ENCODE data around the gene SIK3.

SIK3 gene

GRCh38 chr11:116913000-116913399 lies 185.2 kb downstream of the SIK3 start:
- no peak overlapping the region for H3K4me3 ChIP-seq (ENCODE audit: control insufficient read depth in 1 of 7, extremely low read depth in 1 of 7, insufficient read depth in 4 of 7, low read depth in 2 of 7, low read length in 6 of 7)
- H3K36me3 ChIP-seq (ENCODE audit: control insufficient read depth in 4 of 4, insufficient read depth in 4 of 4, low read length in 3 of 4) = peaks cover 0 to 2% (median 0%) of the 10 kb centered on the region in 4 experiments
- no peaks in the 10 kb centered on the region for H3K27me3 ChIP-seq (replicated peaks in 2 of 5; ENCODE audit: control insufficient read depth in 4 of 5, insufficient read depth in 5 of 5, low read length in 4 of 5)

GRCh38 chr11:116911976-116912734 lies 186.1 kb downstream of the SIK3 start:
- Histone ChIP-seq H3K36me3 (ENCODE audit: control insufficient read depth in 4 of 4, insufficient read depth in 4 of 4, low read length in 3 of 4) (peaks cover 0 to 2% (median 0%) of the 10 kb centered on the region in 4 experiments), H3K9me3 (ENCODE audit: control extremely low read depth in 1 of 5, control insufficient read depth in 4 of 5, insufficient read depth in 2 of 5, low read depth in 1 of 5, low read length in 4 of 5) (no peaks in the 10 kb centered on the region), H3K27ac (ENCODE audit: insufficient read depth in 1 of 2, low read depth in 1 of 2, low read length in 2 of 2, poor library complexity in 1 of 2, severe bottlenecking in 2 of 2) (no peak overlapping the region), H3K4me1 (ENCODE audit: control extremely low read depth in 1 of 4, control insufficient read depth in 4 of 4, insufficient read depth in 4 of 4, low read length in 3 of 4) (peaks cover 0 to 13% (median 1%) of the 10 kb centered on the region in 4 experiments), H3K4me3 (ENCODE audit: control insufficient read depth in 1 of 7, extremely low read depth in 1 of 7, insufficient read depth in 4 of 7, low read depth in 2 of 7, low read length in 6 of 7) (no peak overlapping the region), H3K27me3 (replicated peaks in 2 of 5; ENCODE audit: control insufficient read depth in 4 of 5, insufficient read depth in 5 of 5, low read length in 4 of 5) (no peaks in the 10 kb centered on the region)
- WGBS (ENCODE audit: insufficient coverage) = 100% methylated on average over 4 of the region's 7 CpGs
- POLR2A ChIA-PET = interaction anchor here (0.7 kb wide), 1 partner anchor 62 kb away, joined by 4 read pairs; no protein-coding TSS in a partner anchor
- no peak for DNase-seq
- CTCF ChIA-PET = interaction anchor here (0.6 to 1.0 kb wide), 2 partner anchors 194 to 1692 kb away, joined by 3 to 4 read pairs; no protein-coding TSS in a partner anchor

More at GRCh38 chr11:116913000-116913399, 185.2 kb downstream of the SIK3 start:
- H3K9me3 ChIP-seq (ENCODE audit: control extremely low read depth in 1 of 5, control insufficient read depth in 4 of 5, insufficient read depth in 2 of 5, low read depth in 1 of 5, low read length in 4 of 5) = no peaks in the 10 kb centered on the region
- no peak overlapping the region for H3K27ac ChIP-seq (ENCODE audit: insufficient read depth in 1 of 2, low read depth in 1 of 2, low read length in 2 of 2, poor library complexity in 1 of 2, severe bottlenecking in 2 of 2)
- no peak for DNase-seq
- CTCF ChIA-PET = interaction anchor here (1.3 kb wide), 1 partner anchor 10 kb away, joined by 5 read pairs; no protein-coding TSS in a partner anchor
- POLR2A ChIA-PET = no interaction called here
- H3K4me1 ChIP-seq (ENCODE audit: control extremely low read depth in 1 of 4, control insufficient read depth in 4 of 4, insufficient read depth in 4 of 4, low read length in 3 of 4) = peaks cover 0 to 13% (median 1%) of the 10 kb centered on the region in 4 experiments

GRCh38 chr11:116910847-116911246 lies 187.4 kb downstream of the SIK3 start:
- POLR2A ChIA-PET = no interaction called here
- peaks cover 0 to 19% (median 6%) of the 10 kb centered on the region in 4 experiments for H3K4me1 ChIP-seq (ENCODE audit: control extremely low read depth in 1 of 4, control insufficient read depth in 4 of 4, insufficient read depth in 4 of 4, low read length in 3 of 4)
- H3K4me3 ChIP-seq (ENCODE audit: control insufficient read depth in 1 of 7, extremely low read depth in 1 of 7, insufficient read depth in 4 of 7, low read depth in 2 of 7, low read length in 6 of 7) = no peak overlapping the region
- no peaks in the 10 kb centered on the region for H3K9me3 ChIP-seq (ENCODE audit: control extremely low read depth in 1 of 5, control insufficient read depth in 4 of 5, insufficient read depth in 2 of 5, low read depth in 1 of 5, low read length in 4 of 5)
- no peak for DNase-seq
- H3K36me3 ChIP-seq (ENCODE audit: control insufficient read depth in 4 of 4, insufficient read depth in 4 of 4, low read length in 3 of 4) = peaks cover 0 to 2% (median 0%) of the 10 kb centered on the region in 4 experiments
- no peak overlapping the region for H3K27ac ChIP-seq (ENCODE audit: insufficient read depth in 1 of 2, low read depth in 1 of 2, low read length in 2 of 2, poor library complexity in 1 of 2, severe bottlenecking in 2 of 2)
- 100% methylated on average over 3 of the region's 4 CpGs for WGBS (ENCODE audit: insufficient coverage)
- H3K27me3 ChIP-seq (replicated peaks in 2 of 5; ENCODE audit: control insufficient read depth in 4 of 5, insufficient read depth in 5 of 5, low read length in 4 of 5) = no peaks in the 10 kb centered on the region
- CTCF ChIA-PET = interaction anchor here (0.6 to 1.8 kb wide), 5 partner anchors 9 to 412 kb away, joined by 3 to 4 read pairs (median 4); no protein-coding TSS in a partner anchor

GRCh38 chr11:116910378-116910777 lies 187.8 kb downstream of the SIK3 start:
- ChIA-PET CTCF (interaction anchor here (0.6 to 1.8 kb wide), 6 partner anchors 8 to 412 kb away, joined by 3 to 4 read pairs (median 4); no protein-coding TSS in a partner anchor), POLR2A (no interaction called here)
- Histone ChIP-seq H3K9me3 (ENCODE audit: control extremely low read depth in 1 of 5, control insufficient read depth in 4 of 5, insufficient read depth in 2 of 5, low read depth in 1 of 5, low read length in 4 of 5) (no peaks in the 10 kb centered on the region), H3K4me3 (ENCODE audit: control insufficient read depth in 1 of 7, extremely low read depth in 1 of 7, insufficient read depth in 4 of 7, low read depth in 2 of 7, low read length in 6 of 7) (no peak overlapping the region), H3K27ac (ENCODE audit: insufficient read depth in 1 of 2, low read depth in 1 of 2, low read length in 2 of 2, poor library complexity in 1 of 2, severe bottlenecking in 2 of 2) (no peak overlapping the region), H3K27me3 (replicated peaks in 2 of 5; ENCODE audit: control insufficient read depth in 4 of 5, insufficient read depth in 5 of 5, low read length in 4 of 5) (no peaks in the 10 kb centered on the region), H3K36me3 (ENCODE audit: control insufficient read depth in 4 of 4, insufficient read depth in 4 of 4, low read length in 3 of 4) (peaks cover 0 to 2% (median under 1%) of the 10 kb centered on the region in 4 experiments), H3K4me1 (ENCODE audit: control extremely low read depth in 1 of 4, control insufficient read depth in 4 of 4, insufficient read depth in 4 of 4, low read length in 3 of 4) (peaks cover 0 to 19% (median 6%) of the 10 kb centered on the region in 4 experiments)
- WGBS (ENCODE audit: insufficient coverage) = 80% methylated on average over 1 of the region's 2 CpGs
- no peak for DNase-seq

GRCh38 chr11:116909245-116909644 lies 189.0 kb downstream of the SIK3 start:
- Histone ChIP-seq H3K36me3 (ENCODE audit: control insufficient read depth in 4 of 4, insufficient read depth in 4 of 4, low read length in 3 of 4) (peaks cover 0 to 8% (median 1%) of the 10 kb centered on the region in 4 experiments), H3K27ac (ENCODE audit: insufficient read depth in 1 of 2, low read depth in 1 of 2, low read length in 2 of 2, poor library complexity in 1 of 2, severe bottlenecking in 2 of 2) (peak overlapping the region in 1 of 2 experiments; percentile 30), H3K27me3 (replicated peaks in 2 of 5; ENCODE audit: control insufficient read depth in 4 of 5, insufficient read depth in 5 of 5, low read length in 4 of 5) (no peaks in the 10 kb centered on the region), H3K4me1 (ENCODE audit: control extremely low read depth in 1 of 4, control insufficient read depth in 4 of 4, insufficient read depth in 4 of 4, low read length in 3 of 4) (peaks cover 0 to 19% (median 6%) of the 10 kb centered on the region in 4 experiments), H3K9me3 (ENCODE audit: control extremely low read depth in 1 of 5, control insufficient read depth in 4 of 5, insufficient read depth in 2 of 5, low read depth in 1 of 5, low read length in 4 of 5) (no peaks in the 10 kb centered on the region), H3K4me3 (ENCODE audit: control insufficient read depth in 1 of 7, extremely low read depth in 1 of 7, insufficient read depth in 4 of 7, low read depth in 2 of 7, low read length in 6 of 7) (no peak overlapping the region)
- WGBS (ENCODE audit: insufficient coverage) = no CpG with 5 or more reads among the region's 1 CpG
- ChIA-PET POLR2A (no interaction called here), CTCF (interaction anchor here (0.9 to 1.8 kb wide), 4 partner anchors 8 to 92 kb away, joined by 3 to 4 read pairs (median 4); no protein-coding TSS in a partner anchor)
- no peak for DNase-seq

GRCh38 chr11:116906479-116906878 lies 191.7 kb downstream of the SIK3 start:
- Histone ChIP-seq H3K4me1 (ENCODE audit: control extremely low read depth in 1 of 4, control insufficient read depth in 4 of 4, insufficient read depth in 4 of 4, low read length in 3 of 4) (peaks cover 0 to 14% (median 9%) of the 10 kb centered on the region in 4 experiments), H3K9me3 (ENCODE audit: control extremely low read depth in 1 of 5, control insufficient read depth in 4 of 5, insufficient read depth in 2 of 5, low read depth in 1 of 5, low read length in 4 of 5) (no peaks in the 10 kb centered on the region), H3K36me3 (ENCODE audit: control insufficient read depth in 4 of 4, insufficient read depth in 4 of 4, low read length in 3 of 4) (peaks cover 0 to 13% (median 0%) of the 10 kb centered on the region in 4 experiments), H3K4me3 (ENCODE audit: control insufficient read depth in 1 of 7, extremely low read depth in 1 of 7, insufficient read depth in 4 of 7, low read depth in 2 of 7, low read length in 6 of 7) (peak overlapping the region in 1 of 7 experiments; percentile 30), H3K27ac (ENCODE audit: insufficient read depth in 1 of 2, low read depth in 1 of 2, low read length in 2 of 2, poor library complexity in 1 of 2, severe bottlenecking in 2 of 2) (peak overlapping the region in 1 of 2 experiments; percentile 39), H3K27me3 (replicated peaks in 2 of 5; ENCODE audit: control insufficient read depth in 4 of 5, insufficient read depth in 5 of 5, low read length in 4 of 5) (no peaks in the 10 kb centered on the region)
- DNase-seq = no peak
- CTCF ChIA-PET = no interaction called here
- POLR2A ChIA-PET = no interaction called here
- WGBS (ENCODE audit: insufficient coverage) = 51% methylated on average over 3 of the region's 6 CpGs

- H3K4me1 ChIP-seq (ENCODE audit: control extremely low read depth in 1 of 4, control insufficient read depth in 4 of 4, insufficient read depth in 4 of 4, low read length in 3 of 4) = peaks cover 0 to 14% (median 6%) of the 10 kb centered on the region in 4 experiments
- no peak overlapping the region for H3K4me3 ChIP-seq (ENCODE audit: control insufficient read depth in 1 of 7, extremely low read depth in 1 of 7, insufficient read depth in 4 of 7, low read depth in 2 of 7, low read length in 6 of 7)
- H3K27ac ChIP-seq (ENCODE audit: insufficient read depth in 1 of 2, low read depth in 1 of 2, low read length in 2 of 2, poor library complexity in 1 of 2, severe bottlenecking in 2 of 2) = no peak overlapping the region
- WGBS (ENCODE audit: insufficient coverage) = 100% methylated on average over 1 of the region's 1 CpG
- H3K9me3 ChIP-seq (ENCODE audit: control extremely low read depth in 1 of 5, control insufficient read depth in 4 of 5, insufficient read depth in 2 of 5, low read depth in 1 of 5, low read length in 4 of 5) = peaks cover 0 to 4% (median 0%) of the 10 kb centered on the region in 5 experiments
- DNase-seq = no peak
- no peaks in the 10 kb centered on the region for H3K27me3 ChIP-seq (replicated peaks in 2 of 5; ENCODE audit: control insufficient read depth in 4 of 5, insufficient read depth in 5 of 5, low read length in 4 of 5)
- ChIA-PET CTCF (interaction anchor here (0.7 to 1.9 kb wide), 7 partner anchors 11 to 203 kb away, joined by 3 to 5 read pairs (median 4); no protein-coding TSS in a partner anchor), POLR2A (no interaction called here)
- H3K36me3 ChIP-seq (ENCODE audit: control insufficient read depth in 4 of 4, insufficient read depth in 4 of 4, low read length in 3 of 4) = peaks cover 0 to 20% (median 6%) of the 10 kb centered on the region in 4 experiments
Measured at GRCh38 chr11:116903090-116903489, 195.1 kb downstream of the SIK3 start.
